Cardiac fibroblast (primary cell): ENCODE results near the gene WDR86.

Source experiments
- DNase-seq, 2 donors: peaks; one replicate each; pipeline versions ENCODE4 v3.0.0 to v3.0.0-alpha.2; 2010; ENCODE audit warnings: low read depth in 2 of 2
- H3K4me3 ChIP-seq, 2 donors: replicated peaks in 1 of 2; 1 replicate in 1 of 2; 2 replicates in 1 of 2; pipeline ENCODE4 v1.5.1; 2011; ENCODE audit warnings: low read depth in 2 of 2, low read length in 2 of 2, mild to moderate bottlenecking in 2 of 2, moderate library complexity in 1 of 2
- TF ChIP-seq, protein P1 (sequence below): IDR thresholded peaks from one replicate; pipeline ENCODE4 v1.5.1; 2011; ENCODE audit warnings: low read depth, mild to moderate bottlenecking, low read length, inconsistent platforms

The WDR86 gene

DNA sequence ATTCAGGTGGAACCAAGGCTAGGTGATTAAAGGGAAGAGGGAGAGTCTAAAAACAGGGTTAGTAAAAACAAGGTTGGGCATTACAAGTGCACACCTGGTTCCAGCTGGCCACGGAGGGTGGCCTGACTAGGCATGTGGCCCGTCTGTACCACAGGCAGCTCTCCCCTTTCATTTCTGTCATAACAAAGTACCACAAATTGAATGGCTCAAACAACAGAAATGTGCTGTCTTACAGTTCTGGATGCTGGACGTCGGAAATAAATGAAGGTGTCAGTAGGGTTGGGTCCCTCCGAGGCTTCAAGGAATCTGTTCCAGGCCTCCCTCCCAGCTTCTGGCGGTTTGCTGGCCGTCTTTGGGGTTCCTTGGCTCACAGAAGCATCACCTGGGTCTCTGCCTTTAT, 13.4 kb upstream of the WDR86 start:
- DNase-seq = no peak
- H3K4me3 ChIP-seq = no peak overlapping the region
- TF ChIP-seq, protein P1, sequence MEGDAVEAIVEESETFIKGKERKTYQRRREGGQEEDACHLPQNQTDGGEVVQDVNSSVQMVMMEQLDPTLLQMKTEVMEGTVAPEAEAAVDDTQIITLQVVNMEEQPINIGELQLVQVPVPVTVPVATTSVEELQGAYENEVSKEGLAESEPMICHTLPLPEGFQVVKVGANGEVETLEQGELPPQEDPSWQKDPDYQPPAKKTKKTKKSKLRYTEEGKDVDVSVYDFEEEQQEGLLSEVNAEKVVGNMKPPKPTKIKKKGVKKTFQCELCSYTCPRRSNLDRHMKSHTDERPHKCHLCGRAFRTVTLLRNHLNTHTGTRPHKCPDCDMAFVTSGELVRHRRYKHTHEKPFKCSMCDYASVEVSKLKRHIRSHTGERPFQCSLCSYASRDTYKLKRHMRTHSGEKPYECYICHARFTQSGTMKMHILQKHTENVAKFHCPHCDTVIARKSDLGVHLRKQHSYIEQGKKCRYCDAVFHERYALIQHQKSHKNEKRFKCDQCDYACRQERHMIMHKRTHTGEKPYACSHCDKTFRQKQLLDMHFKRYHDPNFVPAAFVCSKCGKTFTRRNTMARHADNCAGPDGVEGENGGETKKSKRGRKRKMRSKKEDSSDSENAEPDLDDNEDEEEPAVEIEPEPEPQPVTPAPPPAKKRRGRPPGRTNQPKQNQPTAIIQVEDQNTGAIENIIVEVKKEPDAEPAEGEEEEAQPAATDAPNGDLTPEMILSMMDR = no peak

DNA sequence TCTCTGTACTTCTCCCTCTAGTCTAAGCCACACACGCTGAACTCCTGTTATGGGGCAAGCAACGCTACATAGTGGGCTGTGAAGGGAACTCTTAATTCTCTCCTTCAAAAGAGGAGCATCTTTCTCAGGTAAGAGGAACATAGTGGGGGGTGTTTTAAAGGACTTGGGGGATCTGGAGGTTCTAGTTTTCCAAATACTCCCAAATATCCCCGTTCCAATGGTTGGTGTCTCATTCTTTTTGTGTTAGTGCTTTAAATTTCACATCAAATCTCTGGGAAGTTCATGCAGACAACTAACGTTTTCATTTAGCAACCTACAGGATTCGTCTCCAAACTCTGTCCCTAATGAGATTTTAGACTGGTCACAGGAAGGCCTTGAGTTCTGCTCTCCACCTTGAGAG, 12.4 kb upstream of the WDR86 start:
- TF ChIP-seq, protein P1 = no peak
- no peak overlapping the region for H3K4me3 ChIP-seq
- no peak for DNase-seq

DNA sequence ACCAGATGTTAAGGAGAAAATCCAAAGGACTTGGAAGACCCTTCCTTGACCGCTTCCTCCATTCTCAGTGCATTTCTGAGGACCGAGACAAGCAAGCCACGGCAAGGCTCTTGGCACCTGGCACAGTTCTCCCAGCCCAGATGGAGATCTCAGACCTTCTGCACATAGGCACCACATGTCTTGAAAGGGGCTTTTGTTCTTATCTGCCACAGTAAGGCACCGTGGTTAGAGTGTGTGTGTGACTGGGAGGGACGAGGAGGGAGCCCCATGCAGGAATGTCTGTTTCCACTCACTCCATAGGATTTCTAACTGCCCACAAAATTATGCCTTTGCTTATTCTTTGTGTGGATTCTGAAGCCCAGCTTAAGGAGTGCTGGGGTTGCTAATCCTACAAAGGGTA, 10.3 kb upstream of the WDR86 start:
- DNase-seq = no peak
- TF ChIP-seq, protein P1 = no peak
- no peak overlapping the region for H3K4me3 ChIP-seq

DNA sequence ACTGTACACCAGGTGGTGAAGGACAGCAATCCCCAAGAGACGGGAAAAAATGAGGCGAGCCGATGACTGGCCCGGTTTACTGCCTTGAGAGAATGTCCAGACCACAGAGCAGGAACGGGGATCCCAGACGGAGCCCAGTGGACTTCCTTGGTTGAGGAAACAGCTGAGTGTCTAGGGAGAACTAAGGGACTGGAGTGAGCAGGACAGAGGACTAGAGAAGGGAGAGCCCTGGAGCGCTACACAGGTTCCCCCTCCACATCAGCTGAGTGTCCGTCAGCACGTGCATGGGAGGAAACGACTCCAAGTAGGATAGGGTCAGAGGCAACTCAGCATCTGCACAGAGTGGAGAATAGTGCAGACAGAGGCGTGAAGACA, 7.1 kb upstream of the WDR86 start:
- TF ChIP-seq, protein P1 = no peak
- H3K4me3 ChIP-seq = no peak overlapping the region
- DNase-seq = peak; percentile 52 to 79

DNA sequence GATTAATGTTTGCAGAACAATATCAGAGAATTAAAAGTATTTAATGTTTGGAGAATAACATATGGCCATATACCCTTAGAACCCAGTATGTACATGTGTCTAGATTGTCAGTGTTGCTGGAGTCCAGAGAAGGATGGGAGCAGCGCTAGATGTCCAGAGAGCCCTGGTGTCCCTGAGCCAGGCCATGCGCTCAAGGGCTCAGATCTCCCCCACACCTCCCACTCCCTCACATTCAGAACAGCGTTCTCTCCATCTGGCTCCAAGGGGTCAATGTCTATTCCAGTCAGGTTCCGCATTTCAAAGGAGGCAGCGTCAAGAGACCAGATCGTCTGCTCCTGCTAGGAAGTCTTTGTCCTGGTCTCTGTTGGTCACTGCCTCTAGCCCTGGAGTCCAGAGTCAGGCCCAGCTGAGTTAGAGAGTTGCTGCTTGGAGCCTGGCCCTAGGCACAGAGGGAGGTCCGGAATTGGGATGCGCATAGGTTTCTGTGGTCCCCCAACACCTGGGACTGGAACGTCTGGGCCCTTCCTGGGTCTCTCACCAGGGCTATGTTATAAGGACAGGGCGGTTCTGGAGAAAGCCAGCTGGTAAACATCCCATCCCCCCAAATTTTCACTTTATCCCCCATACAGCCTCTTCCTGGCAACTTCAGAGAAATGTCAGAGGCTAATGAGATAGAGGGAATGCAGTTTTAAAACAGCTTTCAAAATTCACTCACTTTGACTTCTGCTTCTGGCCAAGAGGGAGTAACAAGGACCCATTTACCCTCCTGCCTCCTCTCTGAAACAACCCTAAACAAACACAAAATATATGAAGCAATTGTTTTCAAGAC, 6.5 kb upstream of the WDR86 start:
- TF ChIP-seq, protein P1 = no peak
- no peak overlapping the region for H3K4me3 ChIP-seq
- DNase-seq = no peak

DNA sequence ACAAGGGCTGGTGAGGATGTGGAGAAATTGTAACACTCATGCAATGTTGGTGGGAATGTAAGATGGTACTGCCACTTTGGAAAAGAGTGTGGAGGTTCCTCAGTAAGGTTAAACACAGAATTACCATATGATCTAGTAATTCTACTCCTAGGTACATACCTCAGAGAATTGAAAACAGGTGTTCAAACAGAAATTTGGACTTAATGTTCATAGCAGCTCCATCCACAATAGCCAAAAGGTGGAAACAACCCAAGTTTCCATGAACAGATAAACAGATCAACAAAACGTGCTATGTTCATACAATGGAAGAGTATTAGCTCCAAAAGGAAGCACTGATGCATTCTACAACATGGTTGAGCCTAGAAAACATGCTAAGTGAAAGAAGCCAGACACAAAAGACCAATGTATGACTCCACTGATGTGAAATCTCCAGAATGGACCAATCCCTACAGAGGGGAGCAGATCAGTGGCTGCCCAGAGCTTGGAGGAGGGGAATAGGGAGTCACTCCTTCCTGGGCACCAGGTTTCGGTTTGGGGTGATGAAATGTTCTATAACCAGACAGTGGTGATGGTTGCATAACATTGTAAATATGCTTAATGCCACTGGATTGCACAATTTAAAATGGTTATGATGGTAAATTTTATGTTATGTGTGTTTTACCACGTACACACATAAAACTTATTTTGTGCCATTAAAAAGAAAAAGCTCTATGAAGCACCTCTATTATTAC, 5.7 kb upstream of the WDR86 start:
- DNase-seq = peak; percentile 69 to 88
- TF ChIP-seq, protein P1 = no peak

More for the DNA sequence above, 5.7 kb upstream of the WDR86 start:
- no peak overlapping the region for H3K4me3 ChIP-seq
